NCI-H774 (cell line): ENCODE data around the gene MEGF11.
A peak's percentile ranks its signal among the peaks of the same experiment; 100 is the strongest.
"Not testable (repeated sequence)": the region's sequence is repeated elsewhere in the genome, so short reads cannot be mapped to it uniquely, and the experiment has no call there.

ENCODE experiments used
- DNase-seq: peaks from one replicate; lab custom pipeline; 2025; lab: John Stamatoyannopoulos, UW

Gene MEGF11

GRCh38 chr15:66275352-66275751 is 21.8 kb upstream of the MEGF11 start:
- DNase-seq = no peak

- DNase-seq = no peak
Measured at GRCh38 chr15:66270932-66271331, 17.4 kb upstream of the MEGF11 start.

- peak; percentile 15 for DNase-seq
Measured at GRCh38 chr15:66269326-66270090, 16.0 kb upstream of the MEGF11 start.

- DNase-seq = no peak
Measured at GRCh38 chr15:66264859-66265513, 11.4 kb upstream of the MEGF11 start.

- not testable (repeated sequence) for DNase-seq
Measured at GRCh38 chr15:66262837-66263236, 9.3 kb upstream of the MEGF11 start.

GRCh38 chr15:66261056-66261455 is 7.5 kb upstream of the MEGF11 start:
- DNase-seq = peak; percentile 3

GRCh38 chr15:66256692-66257091 is 3.1 kb upstream of the MEGF11 start:
- DNase-seq = no peak

- no peak for DNase-seq
Measured at GRCh38 chr15:66254951-66255676, 1.6 kb upstream of the MEGF11 start.

- DNase-seq = no peak
Measured at GRCh38 chr15:66254089-66254950, 770 bp upstream of the MEGF11 start.

- no peak for DNase-seq
Measured at GRCh38 chr15:66252685-66253417, 699 bp downstream of the MEGF11 start.

GRCh38 chr15:66251790-66252684 is 1.5 kb downstream of the MEGF11 start:
- peak; percentile 15 for DNase-seq

- DNase-seq = no peak
Measured at GRCh38 chr15:66251065-66251789, 2.3 kb downstream of the MEGF11 start.

GRCh38 chr15:66249605-66250174 is 3.9 kb downstream of the MEGF11 start:
- no peak for DNase-seq

- no peak for DNase-seq
Measured at GRCh38 chr15:66246937-66247336, 6.6 kb downstream of the MEGF11 start.

GRCh38 chr15:66245832-66246231 is 7.7 kb downstream of the MEGF11 start:
- DNase-seq = not testable (repeated sequence)

GRCh38 chr15:66241908-66242285 is 11.7 kb downstream of the MEGF11 start:
- DNase-seq = no peak

GRCh38 chr15:66241087-66241907 is 12.3 kb downstream of the MEGF11 start:
- no peak for DNase-seq

- DNase-seq = no peak
Measured at GRCh38 chr15:66240240-66240794, 13.2 kb downstream of the MEGF11 start.
